CD4-positive, alpha-beta T cell (primary cell): ENCODE data around the gene RNF167. TPM values are rescaled to one million over a fixed set of nuclear protein-coding genes. Genes with fewer than 3 reads are reported as not detected.

Experiments
- ATAC-seq: fragments of 200-7000 bp; cut with Tn5 transposase; one replicate; pipeline ENCODE4 v1.10.0; 2022; ENCODE audit warnings: mild to moderate bottlenecking; ENCODE audit not compliant: poor library complexity
- CTCF ChIA-PET: fragments of 350-600 bp; sonication (Branson Sonifier 250); formaldehyde crosslinking; loops from one replicate; lab custom pipeline; 2021; ENCODE audit warnings: antibody characterized with exemption, inconsistent platforms; lab: Charles Lee
- POLR2A ChIA-PET: fragments of 350-600 bp; sonication (Branson Sonifier 250); formaldehyde crosslinking; loops from one replicate; lab custom pipeline; 2021; ENCODE audit warnings: antibody characterized with exemption, inconsistent platforms; lab: Charles Lee
- DNase-seq, 14 experiments: peaks; one replicate each; pipeline ENCODE4 v3.0.0-alpha.2; 2013 to 2020; ENCODE audit warnings: mixed read lengths in 2 of 14
- H3K27ac ChIP-seq, 2 donors: one replicate each; pipeline versions ENCODE4 v1.5.1 to v1.7.0; 2013; ENCODE audit warnings: low read length in 2 of 2, low read depth in 1 of 2, mild to moderate bottlenecking in 1 of 2
- H3K27me3 ChIP-seq, 2 experiments: 1 replicate in 1 of 2; 2 replicates in 1 of 2; pipeline versions ENCODE4 v1.6.1 to v1.7.0; 2013; ENCODE audit warnings: low read length in 2 of 2, control low read depth in 1 of 2, mild to moderate bottlenecking in 1 of 2, moderate library complexity in 1 of 2; ENCODE audit not compliant: insufficient read depth in 2 of 2, control insufficient read depth in 1 of 2
- H3K36me3 ChIP-seq: one replicate; pipeline ENCODE4 v1.6.1; 2013; ENCODE audit warnings: low read length, control low read depth; ENCODE audit not compliant: insufficient read depth
- H3K4me1 ChIP-seq: one replicate; pipeline ENCODE4 v1.6.1; 2013; ENCODE audit warnings: low read length, control low read depth; ENCODE audit not compliant: insufficient read depth
- H3K4me3 ChIP-seq: one replicate; pipeline ENCODE4 v1.5.1; 2013; ENCODE audit warnings: mild to moderate bottlenecking, low read length, moderate library complexity
- H3K9me3 ChIP-seq, 2 experiments: 1 replicate in 1 of 2; 2 replicates in 1 of 2; pipeline versions ENCODE4 v1.6.1 to v1.7.0; 2013; ENCODE audit warnings: low read length in 2 of 2, mild to moderate bottlenecking in 2 of 2, control low read depth in 1 of 2, moderate library complexity in 1 of 2; ENCODE audit not compliant: control insufficient read depth in 1 of 2, insufficient read depth in 1 of 2
- H3K27ac Mint-ChIP-seq: one replicate; pipeline ENCODE4 v1.8.0; 2020; ENCODE audit warnings: mixed read lengths
- H3K27me3 Mint-ChIP-seq: one replicate; pipeline ENCODE4 v1.8.0; 2021; ENCODE audit warnings: mixed read lengths
- H3K36me3 Mint-ChIP-seq: one replicate; pipeline ENCODE4 v1.8.0; 2021; ENCODE audit warnings: low read depth, mixed read lengths
- H3K4me1 Mint-ChIP-seq: one replicate; pipeline ENCODE4 v1.8.0; 2021; ENCODE audit warnings: low read depth, mixed read lengths
- H3K4me3 Mint-ChIP-seq: one replicate; pipeline ENCODE4 v1.8.0; 2020; ENCODE audit warnings: mild to moderate bottlenecking, mixed read lengths
- H3K9me3 Mint-ChIP-seq: one replicate; pipeline ENCODE4 v1.8.0; 2020; ENCODE audit warnings: mixed read lengths
- CTCF ChIP-seq: fragments of 200-600 bp; IDR thresholded peaks from one replicate; pipeline ENCODE4 v1.8.0; 2022; ENCODE audit warnings: antibody characterized with exemption, mild to moderate bottlenecking
- intact Hi-C, 2 experiments: fragments of 100-400 bp; cut with DNase I in 1 of 2; cut with micrococcal nuclease in 1 of 2; formaldehyde crosslinking; loops; one replicate each; pipeline versions ENCODE4 v1.15.1 to v1.9.0; 2023 to 2025; cut with DNase I, micrococcal nuclease
- total RNA-seq, 174 experiments: library from RNA in 2 of 174; stranded (reverse) in 2 of 174; gene quantifications; one replicate each; pipeline ENCODE4 v1.2.3 and lab custom pipeline; 2021 to 2026

RNF167 gene
- total RNA-seq, 2 experiments from 2014 or later, result 59.3 to 62.8 TPM

GRCh38 chr17:4946312-4946976 is 6.4 kb downstream of the RNF167 start:
- Mint-ChIP-seq H3K27me3 (no peaks in the 10 kb centered on the region), H3K9me3 (no peaks in the 10 kb centered on the region), H3K27ac (peak overlapping the region; percentile 90), H3K4me1 (peaks cover 72% of the 10 kb centered on the region), H3K4me3 (peak overlapping the region; percentile 99), H3K36me3 (peaks cover 64% of the 10 kb centered on the region)
- ChIA-PET CTCF (interaction anchor here (0.8 to 2.3 kb wide), 2 partner anchors 20 to 157 kb away, joined by 3 to 7 read pairs; partner anchors contain the start of genes GLTPD2 and SPAG7), POLR2A (interaction anchor here (0.9 to 13.9 kb wide), 10 partner anchors 8 to 103 kb away, joined by 3 to 350 read pairs (median 6); partner anchors contain the start of genes CHRNE, INCA1, KIF1C and RNF167)
- Histone ChIP-seq H3K4me3 (peak overlapping the region; percentile 99), H3K27ac (peak overlapping the region; percentile 96 to 98), H3K9me3 (peaks cover 0 to 3% of the 10 kb centered on the region in 2 experiments), H3K27me3 (no peaks in the 10 kb centered on the region), H3K4me1 (peaks cover 70% of the 10 kb centered on the region), H3K36me3 (peaks cover 51% of the 10 kb centered on the region)
- ATAC-seq (no peak), DNase-seq (peak in 2 of 14 experiments; percentile 47 to 51)
- intact Hi-C loops, result loop anchor here (5.0 kb wide), 2 partner anchors 101 to 234 kb away; partner anchors contain the start of gene ARRB2 (in 2 of the 2)
- TF ChIP-seq CTCF, result no peak

- Mint-ChIP-seq H3K27me3 (no peaks in the 10 kb centered on the region), H3K4me3 (peak overlapping the region; percentile 99), H3K9me3 (no peaks in the 10 kb centered on the region), H3K27ac (peak overlapping the region; percentile 90), H3K4me1 (peaks cover 68% of the 10 kb centered on the region), H3K36me3 (peaks cover 58% of the 10 kb centered on the region)
- peak overlapping the region; percentile 96 to 98 for H3K27ac ChIP-seq
- intact Hi-C loops, result loop anchor here (5.0 kb wide), 2 partner anchors 100 to 235 kb away; partner anchors contain the start of gene ARRB2 (in 2 of the 2)
- DNase-seq, result peak in 2 of 14 experiments; percentile 8 to 53
- no peak for ATAC-seq
- CTCF ChIA-PET, result interaction anchor here (1.2 to 2.3 kb wide), 2 partner anchors 20 to 39 kb away, joined by 3 to 7 read pairs; partner anchors contain the start of gene SPAG7
- peak overlapping the region; percentile 99 for H3K4me3 ChIP-seq
- no peaks in the 10 kb centered on the region for H3K27me3 ChIP-seq
- H3K9me3 ChIP-seq, result peaks cover 0 to 3% of the 10 kb centered on the region in 2 experiments
- TF ChIP-seq CTCF, result no peak
- POLR2A ChIA-PET, result interaction anchor here (0.7 to 13.9 kb wide), 11 partner anchors 8 to 804 kb away, joined by 3 to 350 read pairs (median 5); partner anchors contain the start of genes C17orf107, CYB5D2, INCA1 and KIF1C
- peaks cover 64% of the 10 kb centered on the region for H3K4me1 ChIP-seq
- H3K36me3 ChIP-seq, result peaks cover 49% of the 10 kb centered on the region
Observed at GRCh38 chr17:4947010-4947410, 6.9 kb downstream of the RNF167 start.

GRCh38 chr17:4947411-4948165 is 7.5 kb downstream of the RNF167 start:
- no peaks in the 10 kb centered on the region for H3K9me3 Mint-ChIP-seq
- H3K27ac Mint-ChIP-seq, result peak overlapping the region; percentile 90
- intact Hi-C loops, result loop anchor here (1.0 to 5.0 kb wide), 4 partner anchors 7 to 235 kb away; partner anchors contain the start of genes ARRB2 (in 2 of the 2), INCA1 (in 1 of the 2), KIF1C (in 1 of the 2) and RNF167 (in 1 of the 2)
- Histone ChIP-seq H3K4me1 (peaks cover 59% of the 10 kb centered on the region), H3K4me3 (peak overlapping the region; percentile 99), H3K36me3 (peaks cover 43% of the 10 kb centered on the region), H3K9me3 (peaks cover 0 to 3% of the 10 kb centered on the region in 2 experiments), H3K27ac (peak overlapping the region; percentile 96 to 98), H3K27me3 (no peaks in the 10 kb centered on the region)
- peaks cover 53% of the 10 kb centered on the region for H3K36me3 Mint-ChIP-seq
- TF ChIP-seq CTCF, result no peak
- H3K4me1 Mint-ChIP-seq, result peaks cover 63% of the 10 kb centered on the region
- ChIA-PET CTCF (interaction anchor here (1.2 to 2.3 kb wide), 3 partner anchors 19 to 48 kb away, joined by 3 to 7 read pairs (median 3); partner anchors contain the start of genes C17orf107 and SPAG7), POLR2A (interaction anchor here (0.7 to 13.9 kb wide), 22 partner anchors 9 to 804 kb away, joined by 3 to 350 read pairs (median 5); partner anchors contain the start of genes ARRB2, C17orf107, CHRNE and CYB5D2)
- no peaks in the 10 kb centered on the region for H3K27me3 Mint-ChIP-seq
- peak; percentile 38 to 83 (median 67) for DNase-seq
- peak overlapping the region; percentile 99 for H3K4me3 Mint-ChIP-seq
- ATAC-seq, result peak; percentile 21
